ENCODE measurements around the gene AIFM3. TPM values are rescaled to one million over a fixed set of nuclear protein-coding genes. Genes with fewer than 3 reads are reported as not detected.

AIFM3 gene
- total RNA-seq, 1 experiment from 2014 or later: 2.0 TPM

DNA sequence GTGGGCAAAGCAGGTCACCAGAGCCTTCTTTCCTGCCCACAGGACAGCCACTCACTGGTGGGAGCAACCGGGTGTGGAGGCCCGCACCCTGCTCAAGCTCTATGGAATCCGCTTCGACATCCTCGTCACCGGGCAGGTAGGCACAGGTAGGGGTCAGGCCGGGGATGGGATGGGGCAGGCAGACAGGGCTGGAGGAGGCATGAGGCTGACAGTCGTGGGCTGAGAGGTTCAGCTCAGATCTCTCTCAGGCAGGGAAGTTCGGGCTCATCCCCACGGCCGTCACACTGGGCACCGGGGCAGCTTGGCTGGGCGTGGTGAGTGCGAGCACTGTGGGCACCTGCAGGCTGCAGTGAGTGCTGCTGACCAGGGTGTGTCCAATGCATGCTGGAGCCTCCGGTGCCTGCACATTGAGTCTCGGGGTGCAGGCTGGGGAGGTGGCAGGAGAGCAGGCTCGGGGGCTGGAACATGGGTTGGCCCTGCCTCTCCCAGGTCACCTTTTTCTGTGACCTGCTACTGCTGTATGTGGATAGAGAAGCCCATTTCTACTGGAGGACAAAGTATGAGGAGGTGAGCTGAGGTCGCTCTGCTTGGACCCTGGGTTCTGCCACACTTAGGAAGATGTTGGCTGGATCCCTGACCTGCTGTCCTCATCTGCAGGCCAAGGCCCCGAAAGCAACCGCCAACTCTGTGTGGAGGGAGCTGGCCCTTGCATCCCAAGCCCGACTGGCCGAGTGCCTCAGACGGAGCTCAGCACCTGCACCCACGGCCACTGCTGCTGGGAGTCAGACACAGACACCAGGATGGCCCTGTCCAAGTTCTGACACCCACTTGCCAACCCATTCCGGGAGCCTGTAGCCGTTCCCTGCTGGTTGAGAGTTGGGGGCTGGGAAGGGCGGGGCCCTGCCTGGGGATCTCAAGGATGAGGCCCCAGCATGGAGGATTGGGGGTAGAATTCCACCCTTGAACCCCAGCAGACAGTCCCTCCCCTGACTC, 59.0 kb downstream of the AIFM3 start:
- no peak for DNase-seq (ENCODE audit: low read depth)

DNA sequence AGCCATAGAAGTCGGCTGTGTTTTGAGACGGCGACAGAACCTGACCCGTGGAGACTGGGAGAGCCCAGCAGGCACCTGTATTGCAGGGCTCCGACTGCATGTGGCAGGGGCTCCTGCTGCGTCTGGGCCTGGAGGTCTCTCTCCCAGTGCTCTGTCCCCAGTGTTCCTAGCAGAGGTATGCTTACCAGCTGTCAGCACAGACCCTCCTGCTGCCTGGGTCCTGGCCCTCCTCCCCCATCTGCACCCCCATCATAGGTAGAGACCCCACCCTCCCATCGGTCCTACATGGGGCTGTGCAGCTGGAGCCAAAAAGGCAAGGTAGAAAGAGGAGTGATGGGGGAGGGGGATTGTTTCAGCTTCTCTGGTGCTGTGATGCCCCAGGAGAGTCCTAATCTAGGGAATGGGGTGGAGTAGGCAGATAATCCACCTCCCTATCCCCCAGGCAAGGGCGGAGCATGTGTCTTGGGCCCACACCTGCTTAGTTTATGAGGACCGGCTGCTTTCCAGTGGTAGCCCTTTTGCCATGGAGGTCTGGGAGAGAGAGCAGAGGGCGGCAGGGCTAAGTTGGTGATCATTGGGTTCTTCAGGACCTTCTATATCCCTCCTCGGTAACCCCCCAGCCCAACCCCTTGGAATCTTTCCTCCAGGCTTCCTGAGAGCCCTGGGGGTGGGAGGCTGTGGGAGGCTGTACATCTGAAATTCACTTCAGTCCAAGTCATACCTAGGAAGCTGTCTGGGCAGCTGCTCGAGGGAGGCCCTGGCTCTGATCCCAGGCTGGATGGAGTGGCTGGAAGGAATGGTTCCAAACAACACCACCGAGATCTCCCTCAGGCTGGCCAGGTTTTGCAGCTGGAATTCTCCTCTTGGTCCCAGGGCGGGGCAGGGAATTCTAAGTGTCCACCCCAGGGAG, 60.0 kb downstream of the AIFM3 start:
- DNase-seq (ENCODE audit: low read depth): no peak

DNA sequence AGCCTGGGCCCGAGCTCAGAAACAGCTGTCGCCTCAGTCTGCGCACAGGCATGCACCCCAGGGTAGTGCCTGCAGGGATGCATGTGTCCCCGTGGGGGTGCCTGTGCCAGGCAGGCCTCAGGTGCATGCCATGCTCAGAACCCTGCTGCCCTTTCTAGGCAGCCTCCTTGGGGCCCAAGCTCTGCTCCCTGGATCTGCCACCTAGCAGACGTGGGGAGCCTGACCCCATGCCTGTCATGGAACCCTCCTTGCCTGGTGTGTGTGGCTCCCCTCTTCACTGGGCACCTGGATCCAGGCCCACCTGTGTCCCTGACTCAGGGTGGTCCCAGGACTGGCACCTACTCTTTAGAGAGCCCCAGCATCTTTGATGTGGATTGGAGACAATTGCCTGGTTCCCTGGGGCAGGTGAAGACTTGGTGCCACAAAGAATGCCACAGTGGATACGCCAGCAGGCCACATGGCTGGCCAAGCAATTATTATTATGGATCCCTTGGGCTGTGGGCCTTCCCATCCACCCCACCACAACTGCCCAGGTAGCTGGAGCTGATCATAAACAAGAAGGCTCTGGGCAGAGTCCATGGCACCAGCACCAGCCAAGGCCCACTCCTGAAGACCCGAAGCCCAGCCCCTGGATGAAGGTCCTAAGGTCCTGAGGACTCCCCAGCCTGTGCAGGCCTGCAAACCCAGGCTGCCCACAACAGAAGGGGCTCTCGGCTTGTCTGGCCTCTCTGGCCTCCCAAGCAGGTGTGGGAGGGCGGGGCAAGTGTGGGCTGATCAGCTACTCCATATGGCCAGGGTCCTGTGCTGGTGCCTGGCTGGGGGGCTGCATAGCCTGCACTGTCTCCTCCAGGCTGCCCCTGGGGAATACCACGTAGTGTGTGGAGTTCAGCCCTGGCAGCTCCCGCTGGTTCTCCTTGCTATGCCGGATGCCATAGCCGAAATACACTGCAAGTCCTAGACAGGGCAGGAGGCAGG, 61.5 kb downstream of the AIFM3 start:
- DNase-seq (ENCODE audit: low read depth): no peak

DNA sequence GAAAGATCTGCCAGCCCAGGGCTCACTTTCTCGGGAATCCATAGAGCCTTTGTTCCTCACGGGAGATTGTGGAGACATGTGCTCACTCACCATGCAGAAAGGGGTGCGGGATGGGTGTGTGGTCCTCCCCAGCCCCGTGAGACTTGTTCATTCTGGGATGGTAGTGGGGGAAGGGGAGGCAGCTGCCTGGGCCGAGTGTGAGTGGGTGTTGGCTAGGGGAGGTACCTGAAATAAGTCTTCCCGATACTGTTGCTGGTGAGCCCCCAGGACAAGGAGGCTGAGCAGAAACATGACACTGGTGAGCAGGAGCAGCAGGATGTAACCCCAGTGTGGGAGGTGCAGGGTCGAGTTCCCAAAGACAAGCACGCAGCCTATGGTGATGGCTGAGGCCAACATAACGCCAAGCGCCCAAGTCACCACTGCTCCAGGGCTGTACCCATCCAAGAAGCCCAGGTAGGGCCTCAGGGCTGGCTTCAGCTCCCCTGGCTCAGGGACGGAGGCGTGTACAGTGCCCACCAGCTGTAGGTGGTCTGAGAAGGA, 62.5 kb downstream of the AIFM3 start:
- no peak for DNase-seq (ENCODE audit: low read depth)

DNA sequence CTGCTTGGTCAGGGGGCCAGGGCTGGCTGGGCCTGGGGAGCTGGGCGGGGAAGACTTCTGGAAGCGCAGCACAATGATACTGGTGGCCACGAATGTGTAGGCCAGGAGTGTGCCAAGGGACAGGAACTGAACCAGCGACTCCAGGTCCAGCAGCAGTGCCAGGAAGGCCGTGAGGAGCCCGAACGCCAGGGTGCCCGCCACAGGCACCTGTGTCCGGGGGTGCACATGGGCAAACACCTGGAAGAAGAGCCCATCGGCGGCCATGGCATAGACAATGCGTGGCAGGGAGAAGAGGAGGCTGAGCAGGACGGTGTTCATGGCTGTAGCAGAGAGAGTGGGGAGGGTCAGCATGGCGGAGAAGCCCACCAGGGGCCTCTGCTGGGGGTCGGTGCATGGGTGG, 63.0 kb downstream of the AIFM3 start:
- DNase-seq (ENCODE audit: low read depth): no peak

Other genes starting within 250 kb of the AIFM3 start
- 0.17 TPM in 1 of 2 replicates, not detected in the other for gene SERPIND1, start 193.1 kb upstream of the AIFM3 start, total RNA-seq (2014; rRNA removed; shearing (Covaris generic))
- gene PI4KA, start 108.4 kb upstream of the AIFM3 start, total RNA-seq (2014; rRNA removed; shearing (Covaris generic)): 13.0 and 15.7 TPM in 2 replicates
- 5.4 and 6.6 TPM in 2 replicates for gene SNAP29, start 108.2 kb upstream of the AIFM3 start, total RNA-seq (2014; rRNA removed; shearing (Covaris generic))
- gene CRKL, start 49.8 kb upstream of the AIFM3 start, total RNA-seq (2014; rRNA removed; shearing (Covaris generic)): 32.2 and 33.8 TPM in 2 replicates
- gene LZTR1, start 15.0 kb downstream of the AIFM3 start, total RNA-seq (2014; rRNA removed; shearing (Covaris generic)): 19.1 and 22.9 TPM in 2 replicates
- gene THAP7, start 34.9 kb downstream of the AIFM3 start, total RNA-seq (2014; rRNA removed; shearing (Covaris generic)): 42.3 and 58.3 TPM in 2 replicates
- gene P2RX6, start 47.9 kb downstream of the AIFM3 start, total RNA-seq (2014; rRNA removed; shearing (Covaris generic)): 1.3 and 1.6 TPM in 2 replicates
- gene SLC7A4, start 65.3 kb downstream of the AIFM3 start, total RNA-seq (2014; rRNA removed; shearing (Covaris generic)): not detected in 2 replicates
- not detected in 2 replicates for gene LRRC74B, start 78.7 kb downstream of the AIFM3 start, total RNA-seq (2014; rRNA removed; shearing (Covaris generic))

Measured in Daoy (cell line).